Natural killer cell (primary cell): ENCODE measurements around the gene RINL. TPM values are rescaled to one million over a fixed set of nuclear protein-coding genes. Genes with fewer than 3 reads are reported as not detected.
A peak's percentile ranks its signal among the peaks of the same experiment; 100 is the strongest.

Experiments
- ATAC-seq, 3 donors: fragments of 150-1000 bp in 2 of 3; fragments of 200-7000 bp in 1 of 3; cut with Tn5 transposase; 1 replicate in 1 of 3; 2 replicates in 2 of 3; pipeline ENCODE4 v1.10.0; 2021; ENCODE audit warnings: mild to moderate bottlenecking in 2 of 3, moderate library complexity in 2 of 3
- DNase-seq, 2 donors: peaks; one replicate each; pipeline versions ENCODE4 v3.0.0 to v3.0.0-alpha.2; 2013 to 2021; ENCODE audit warnings: mixed read lengths in 1 of 2
- H3K27ac ChIP-seq: one replicate; pipeline ENCODE4 v1.5.1; 2013; ENCODE audit warnings: mild to moderate bottlenecking, low read length
- H3K27me3 ChIP-seq: one replicate; pipeline ENCODE4 v1.6.1; 2013; ENCODE audit warnings: low read length; ENCODE audit not compliant: control insufficient read depth, insufficient read depth
- H3K36me3 ChIP-seq: one replicate; pipeline ENCODE4 v1.6.1; 2013; ENCODE audit warnings: low read length; ENCODE audit not compliant: control insufficient read depth, insufficient read depth
- H3K4me1 ChIP-seq: one replicate; pipeline ENCODE4 v1.6.1; 2013; ENCODE audit warnings: low read length; ENCODE audit not compliant: control insufficient read depth, insufficient read depth
- H3K4me3 ChIP-seq: one replicate; pipeline ENCODE4 v1.5.1; 2013; ENCODE audit warnings: low read length
- H3K9me3 ChIP-seq: one replicate; pipeline ENCODE4 v1.6.1; 2013; ENCODE audit warnings: low read length; ENCODE audit not compliant: control insufficient read depth, insufficient read depth
- H3K27ac Mint-ChIP-seq, 2 donors: one replicate each; pipeline ENCODE4 v1.8.0; 2022; ENCODE audit warnings: mild to moderate bottlenecking in 2 of 2, mixed read lengths in 2 of 2, moderate library complexity in 1 of 2
- H3K27me3 Mint-ChIP-seq, 2 donors: one replicate each; pipeline ENCODE4 v1.8.0; 2022; ENCODE audit warnings: low read depth in 2 of 2, mixed read lengths in 2 of 2
- H3K36me3 Mint-ChIP-seq: one replicate; pipeline ENCODE4 v1.8.0; 2022; ENCODE audit warnings: mixed read lengths
- H3K4me1 Mint-ChIP-seq, 2 donors: one replicate each; pipeline ENCODE4 v1.8.0; 2022; ENCODE audit warnings: mixed read lengths in 2 of 2
- H3K4me3 Mint-ChIP-seq: one replicate; pipeline ENCODE4 v1.8.0; 2022; ENCODE audit warnings: mild to moderate bottlenecking, moderate library complexity, mixed read lengths
- H3K9me3 Mint-ChIP-seq, 2 donors: one replicate each; pipeline ENCODE4 v1.8.0; 2022; ENCODE audit warnings: mixed read lengths in 2 of 2
- WGBS: methylation state at CpG from one replicate; pipeline ENCODE4 v1.1.7; 2013; ENCODE audit warnings: missing lambda C conversion rate; ENCODE audit not compliant: insufficient coverage; 5-methylcytosine and 5-hydroxymethylcytosine counted together
- intact Hi-C: fragments of 100-400 bp; cut with micrococcal nuclease; formaldehyde crosslinking; loops from one replicate; pipeline ENCODE4 v1.14.2; 2022
- total RNA-seq, 4 donors: library from RNA; stranded (reverse); fragments of 120-200 nt in 1 of 4; gene quantifications; one replicate each; pipeline versions ENCODE4 v1.2.3 to v1.2.4, GENCODE V29; 2013 to 2022
- TF ChIP-seq, protein P1 (sequence below): fragments of 200-600 bp; IDR thresholded peaks from one replicate; pipeline ENCODE4 v1.8.0; 2022; ENCODE audit warnings: antibody characterized with exemption

The RINL gene
- total RNA-seq, 3 donors from 2014 or later (not counting 1 experiment from before 2014, with no cell fraction given), result 59.7 to 65.6 (median 59.7) TPM

DNA sequence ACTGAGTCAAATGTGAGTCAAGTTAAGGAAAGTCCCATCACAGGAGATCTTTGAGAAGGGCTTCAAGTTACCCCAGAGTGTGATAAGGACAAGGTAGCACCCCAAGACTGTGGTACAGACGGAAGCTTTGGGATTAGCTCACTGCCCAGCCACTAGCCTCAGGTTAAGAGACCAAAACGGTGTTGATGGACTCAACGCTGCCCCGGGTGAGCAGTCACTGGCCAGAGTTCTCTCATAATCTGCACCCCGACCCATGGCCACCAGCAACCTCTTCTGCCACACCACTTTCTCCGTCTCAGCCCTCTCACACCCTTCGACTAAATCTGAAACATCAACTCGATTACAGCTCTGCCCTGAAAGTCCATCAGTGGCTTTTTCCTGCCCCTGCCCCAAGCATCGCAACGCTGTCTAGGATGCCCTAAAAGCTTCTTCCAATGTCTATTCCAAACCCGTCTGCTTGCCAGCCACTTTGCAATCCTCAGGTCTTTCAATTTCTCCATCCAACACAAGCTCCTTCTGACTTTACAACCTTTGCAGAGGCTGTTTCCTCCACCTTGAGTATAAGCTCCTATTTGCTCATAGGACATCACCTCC lies 33.9 kb downstream of the RINL start:
- H3K27ac Mint-ChIP-seq, result peak overlapping the region; percentile 71 to 99
- DNase-seq (no peak), ATAC-seq (no peak)
- 88% methylated on average over 11 of the region's 11 CpGs for WGBS
- no peak overlapping the region for H3K4me3 ChIP-seq
- H3K36me3 Mint-ChIP-seq, result peaks cover 34% of the 10 kb centered on the region
- peaks cover 84% of the 10 kb centered on the region for H3K36me3 ChIP-seq
- no peaks in the 10 kb centered on the region for H3K27me3 Mint-ChIP-seq
- peaks cover 70 to 84% of the 10 kb centered on the region in 2 donors for H3K4me1 Mint-ChIP-seq
- H3K4me1 ChIP-seq, result peaks cover 72% of the 10 kb centered on the region
- H3K4me3 Mint-ChIP-seq, result peak overlapping the region; percentile 50
- H3K9me3 ChIP-seq, result no peaks in the 10 kb centered on the region
- no peak overlapping the region for H3K27ac ChIP-seq
- H3K9me3 Mint-ChIP-seq, result no peaks in the 10 kb centered on the region
- TF ChIP-seq, protein P1, sequence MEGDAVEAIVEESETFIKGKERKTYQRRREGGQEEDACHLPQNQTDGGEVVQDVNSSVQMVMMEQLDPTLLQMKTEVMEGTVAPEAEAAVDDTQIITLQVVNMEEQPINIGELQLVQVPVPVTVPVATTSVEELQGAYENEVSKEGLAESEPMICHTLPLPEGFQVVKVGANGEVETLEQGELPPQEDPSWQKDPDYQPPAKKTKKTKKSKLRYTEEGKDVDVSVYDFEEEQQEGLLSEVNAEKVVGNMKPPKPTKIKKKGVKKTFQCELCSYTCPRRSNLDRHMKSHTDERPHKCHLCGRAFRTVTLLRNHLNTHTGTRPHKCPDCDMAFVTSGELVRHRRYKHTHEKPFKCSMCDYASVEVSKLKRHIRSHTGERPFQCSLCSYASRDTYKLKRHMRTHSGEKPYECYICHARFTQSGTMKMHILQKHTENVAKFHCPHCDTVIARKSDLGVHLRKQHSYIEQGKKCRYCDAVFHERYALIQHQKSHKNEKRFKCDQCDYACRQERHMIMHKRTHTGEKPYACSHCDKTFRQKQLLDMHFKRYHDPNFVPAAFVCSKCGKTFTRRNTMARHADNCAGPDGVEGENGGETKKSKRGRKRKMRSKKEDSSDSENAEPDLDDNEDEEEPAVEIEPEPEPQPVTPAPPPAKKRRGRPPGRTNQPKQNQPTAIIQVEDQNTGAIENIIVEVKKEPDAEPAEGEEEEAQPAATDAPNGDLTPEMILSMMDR, result no peak
- intact Hi-C loops, result no loop called here
- no peaks in the 10 kb centered on the region for H3K27me3 ChIP-seq

DNA sequence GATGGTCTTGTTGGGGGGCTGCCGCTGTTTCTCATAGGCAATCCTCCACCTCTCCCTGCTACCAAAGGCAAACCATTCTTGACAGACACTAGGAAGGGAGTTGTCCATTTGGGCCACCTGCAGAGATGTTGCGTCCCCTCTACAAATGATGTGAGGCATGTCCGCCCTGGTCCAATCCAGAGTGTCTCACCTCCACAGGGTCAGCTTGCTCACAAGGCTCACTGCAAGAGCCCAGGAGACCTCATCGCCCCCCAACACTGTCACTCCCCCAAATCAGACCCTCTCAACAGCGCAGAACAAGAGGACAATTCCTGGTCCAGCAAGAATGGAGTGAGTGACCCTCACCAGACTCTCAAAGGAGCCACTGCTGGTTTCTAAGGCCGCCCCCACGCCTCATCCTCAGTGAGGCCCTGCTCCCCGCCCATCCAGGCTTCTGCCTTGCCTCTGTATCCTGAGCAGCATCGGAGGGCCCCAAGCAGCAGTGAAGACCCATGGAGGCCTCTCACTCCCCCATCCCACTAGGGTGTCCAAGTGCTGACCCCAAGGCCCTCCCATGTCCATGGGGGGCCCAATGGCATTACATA lies 34.8 kb downstream of the RINL start:
- peak overlapping the region; percentile 42 for H3K27ac ChIP-seq
- intact Hi-C loops, result no loop called here
- H3K4me3 Mint-ChIP-seq, result peak overlapping the region; percentile 78
- WGBS, result 93% methylated on average over 9 of the region's 9 CpGs
- peaks cover 63% of the 10 kb centered on the region for H3K4me1 ChIP-seq
- H3K36me3 Mint-ChIP-seq, result peaks cover 34% of the 10 kb centered on the region
- no peaks in the 10 kb centered on the region for H3K27me3 ChIP-seq
- TF ChIP-seq, protein P1, result no peak
- no peak for ATAC-seq
- H3K36me3 ChIP-seq, result peaks cover 93% of the 10 kb centered on the region
- no peaks in the 10 kb centered on the region for H3K9me3 ChIP-seq
- H3K4me3 ChIP-seq, result no peak overlapping the region
- DNase-seq, result no peak
- H3K4me1 Mint-ChIP-seq, result peaks cover 61 to 80% of the 10 kb centered on the region in 2 donors
- H3K9me3 Mint-ChIP-seq, result no peaks in the 10 kb centered on the region
- no peaks in the 10 kb centered on the region for H3K27me3 Mint-ChIP-seq
- H3K27ac Mint-ChIP-seq, result peak overlapping the region; percentile 67 to 99

DNA sequence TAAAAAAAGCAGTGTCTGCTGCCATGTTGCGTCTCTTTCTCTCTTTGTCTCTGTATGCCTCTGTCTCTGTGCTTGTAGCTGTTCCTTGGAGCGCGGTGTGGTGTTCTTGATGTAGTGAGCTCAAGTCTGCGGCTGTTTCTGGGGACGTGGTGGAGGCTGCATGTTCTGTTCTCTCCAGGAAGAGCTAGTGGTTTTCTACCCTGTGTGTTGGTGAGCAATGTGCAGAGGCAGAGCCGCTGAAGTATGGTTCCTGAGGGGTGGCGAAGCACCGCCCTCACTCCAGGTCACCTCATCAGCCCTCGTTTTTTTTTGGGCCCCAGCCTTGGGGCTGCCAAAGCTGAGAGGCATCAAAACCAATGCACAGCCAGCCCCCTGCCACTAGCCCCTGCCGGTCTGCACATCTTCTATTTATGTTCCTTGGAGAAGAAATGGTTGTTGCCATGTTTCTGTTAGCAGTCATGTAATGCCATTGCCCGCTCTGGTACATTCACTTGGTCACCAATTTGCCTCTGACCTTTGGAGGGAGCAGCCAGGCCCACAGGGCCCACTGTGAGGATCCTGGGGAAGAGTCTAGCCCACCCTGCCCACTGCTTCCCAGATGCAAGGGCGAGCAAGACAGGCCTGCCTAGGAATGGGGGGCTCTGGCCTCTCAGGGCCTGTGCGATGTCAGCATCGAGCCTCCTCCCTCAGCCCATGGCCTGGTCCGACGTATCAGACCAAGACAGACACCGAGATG lies 35.5 kb downstream of the RINL start:
- Mint-ChIP-seq H3K27me3 (no peaks in the 10 kb centered on the region), H3K27ac (peak overlapping the region; percentile 67 to 99), H3K4me3 (peak overlapping the region; percentile 78), H3K4me1 (peaks cover 54 to 73% of the 10 kb centered on the region in 2 donors), H3K36me3 (peaks cover 34% of the 10 kb centered on the region), H3K9me3 (no peaks in the 10 kb centered on the region)
- TF ChIP-seq, protein P1, result no peak
- WGBS, result 51% methylated on average over 17 of the region's 17 CpGs
- H3K9me3 ChIP-seq, result no peaks in the 10 kb centered on the region
- ATAC-seq (peak; percentile 71 to 75 (median 74)), DNase-seq (peak in 1 of 2 donors; percentile 83)
- peaks cover 97% of the 10 kb centered on the region for H3K36me3 ChIP-seq
- no peaks in the 10 kb centered on the region for H3K27me3 ChIP-seq
- intact Hi-C loops, result no loop called here
- H3K4me1 ChIP-seq, result peaks cover 56% of the 10 kb centered on the region
- peak overlapping the region; percentile 42 for H3K27ac ChIP-seq
- H3K4me3 ChIP-seq, result no peak overlapping the region
